T-helper 22 cell (primary cell): ENCODE data around the gene RASL10A.

ENCODE experiments used
- DNase-seq: peaks from one replicate; pipeline ENCODE4 v3.0.0-alpha.2; 2020; ENCODE audit warnings: low read depth

The RASL10A gene

GRCh38 chr22:29305836-29306174 is 9.7 kb downstream of the RASL10A start:
- no peak for DNase-seq

GRCh38 chr22:29302681-29303465 is 12.6 kb downstream of the RASL10A start:
- no peak for DNase-seq

DNA sequence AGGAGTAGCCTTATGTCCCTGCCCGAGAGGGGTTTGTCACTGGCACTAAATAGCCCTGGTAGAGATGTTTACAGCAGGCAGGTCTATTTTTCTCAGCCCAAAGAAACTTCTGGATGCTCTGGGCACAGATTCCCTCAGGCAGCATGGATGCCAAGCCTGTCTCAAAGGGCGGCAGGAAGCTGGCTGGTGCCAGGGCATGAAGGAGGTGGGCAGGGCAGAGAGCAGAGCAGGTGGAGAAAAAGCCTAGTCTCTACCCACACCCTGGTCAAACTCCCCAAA is 13.2 kb downstream of the RASL10A start:
- no peak for DNase-seq

DNA sequence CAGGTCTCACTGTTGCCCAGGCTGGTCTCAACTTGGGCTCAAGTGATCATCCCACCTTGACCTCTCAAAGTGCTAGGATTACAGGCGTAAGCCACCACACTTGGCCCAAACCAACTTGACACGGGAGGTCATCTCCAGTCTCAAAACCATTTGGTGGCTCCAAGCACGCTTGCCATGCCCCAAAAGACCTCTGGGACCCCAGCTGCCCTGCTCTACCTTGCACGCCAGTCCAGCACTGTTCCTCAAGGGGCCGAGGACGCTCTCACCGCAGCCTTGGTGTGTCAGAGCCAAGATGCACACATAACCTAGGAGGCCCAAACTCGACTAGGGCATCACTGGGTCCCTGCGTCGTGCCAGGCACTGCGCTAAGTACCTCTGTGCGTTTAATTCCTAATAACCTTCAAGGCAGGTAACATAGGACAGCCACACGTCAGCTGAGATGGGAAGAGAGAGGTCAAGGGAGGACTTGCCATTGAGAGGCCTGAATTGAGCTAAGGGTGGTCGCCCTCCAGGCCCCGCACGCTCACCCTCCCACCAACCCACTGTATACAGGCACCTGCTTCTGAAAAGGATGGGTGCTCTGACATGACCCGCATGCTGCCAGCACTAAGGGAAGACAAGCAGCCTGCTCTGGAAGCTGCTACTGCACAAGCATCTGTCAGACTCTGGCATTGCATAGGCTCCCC is 13.6 kb downstream of the RASL10A start:
- no peak for DNase-seq

- DNase-seq: no peak
These were observed 14.5 kb downstream of the RASL10A start for GRCh38 chr22:29300807-29301601.

- DNase-seq: no peak
These were observed 15.1 kb downstream of the RASL10A start for GRCh38 chr22:29300467-29300806.

DNA sequence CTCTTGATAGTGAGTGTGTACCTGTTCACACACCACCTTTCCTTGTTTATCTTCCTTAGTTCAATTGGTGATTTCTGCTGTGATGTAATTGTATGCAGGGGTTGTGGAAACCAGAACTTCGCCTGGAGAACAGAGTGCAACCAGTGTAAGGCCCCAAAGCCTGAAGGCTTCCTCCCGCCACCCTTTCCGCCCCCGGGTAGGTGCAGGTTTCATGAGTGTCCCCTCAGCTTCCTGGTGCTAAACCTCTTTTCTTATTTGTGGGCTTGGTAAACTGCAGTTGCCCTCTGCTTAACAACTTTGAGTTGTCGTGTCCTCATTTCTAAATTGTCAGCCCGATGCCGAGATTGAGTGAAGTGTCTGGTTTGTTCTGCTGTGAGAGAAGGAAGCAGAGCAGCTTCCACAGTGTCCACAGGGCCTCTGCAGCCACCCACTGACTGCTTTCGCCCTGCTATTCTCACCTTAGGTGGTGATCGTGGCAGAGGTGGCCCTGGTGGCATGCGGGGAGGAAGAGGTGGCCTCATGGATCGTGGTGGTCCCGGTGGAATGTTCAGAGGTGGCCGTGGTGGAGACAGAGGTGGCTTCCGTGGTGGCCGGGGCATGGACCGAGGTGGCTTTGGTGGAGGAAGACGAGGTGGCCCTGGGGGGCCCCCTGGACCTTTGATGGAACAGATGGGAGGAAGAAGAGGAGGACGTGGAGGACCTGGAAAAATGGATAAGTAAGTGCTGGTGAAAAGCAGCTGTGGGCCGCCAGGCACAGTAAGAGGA is 16.2 kb downstream of the RASL10A start:
- DNase-seq: no peak

- no peak for DNase-seq
These were observed 16.9 kb downstream of the RASL10A start for GRCh38 chr22:29298641-29299040.

- DNase-seq: no peak
These were observed 23.1 kb downstream of the RASL10A start for GRCh38 chr22:29292379-29292778.

DNA sequence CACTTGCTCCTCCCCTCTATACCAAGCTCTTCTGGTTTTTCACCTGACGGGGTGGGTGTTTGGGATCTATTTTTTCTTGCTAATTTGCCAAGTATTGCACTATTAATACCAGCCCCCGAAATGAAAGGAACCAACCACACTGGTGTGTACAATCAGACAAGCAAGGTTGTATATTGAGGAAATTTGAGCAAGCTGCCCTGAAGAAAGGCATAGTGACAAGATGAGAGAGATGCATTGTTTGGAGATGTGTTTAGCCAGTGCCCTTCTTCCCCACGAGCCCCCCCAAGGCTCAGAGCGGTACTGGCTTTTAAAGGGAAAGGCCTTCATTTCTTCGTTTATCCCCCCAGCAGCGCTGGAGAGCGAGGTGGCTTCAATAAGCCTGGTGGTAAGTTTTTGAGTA is 24.3 kb downstream of the RASL10A start:
- DNase-seq: no peak

DNA sequence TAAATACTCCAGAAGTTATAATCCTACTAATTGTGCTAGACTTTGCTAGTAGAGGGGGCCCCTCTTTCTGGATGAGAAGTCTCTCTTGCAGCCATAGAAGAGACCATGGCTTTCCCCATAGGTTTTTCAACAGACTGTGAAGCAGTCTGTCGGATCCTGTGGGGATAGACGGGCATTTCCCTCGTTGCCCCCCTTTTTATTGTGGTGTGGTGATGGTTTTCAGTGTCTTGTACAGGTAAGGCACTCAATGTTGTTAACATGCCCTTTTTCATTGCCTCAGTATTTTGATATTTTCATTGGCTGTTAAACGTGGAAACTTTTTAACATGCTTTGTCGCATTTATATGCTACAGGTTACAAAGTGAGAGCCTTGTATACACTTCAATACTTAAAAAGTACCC is 25.4 kb downstream of the RASL10A start:
- DNase-seq: no peak

DNA sequence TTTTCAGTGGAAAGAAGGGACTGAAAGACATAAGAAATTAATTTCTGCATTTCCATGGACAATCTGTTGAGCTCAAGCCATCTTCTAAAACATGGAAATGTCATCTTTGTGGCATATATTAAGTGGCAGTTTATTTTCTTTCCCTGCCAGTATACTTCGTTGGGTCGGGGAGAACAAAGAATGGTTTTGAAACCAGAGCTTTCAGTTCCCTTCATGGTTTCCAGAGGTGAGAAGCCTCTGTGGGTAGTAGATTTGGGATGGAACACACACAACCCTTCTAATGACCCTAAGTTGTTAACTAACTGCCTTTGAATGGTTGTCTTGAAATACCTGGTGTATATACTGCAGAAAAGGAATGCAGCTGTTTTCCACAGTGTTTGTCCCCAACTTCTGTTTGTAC is 26.7 kb downstream of the RASL10A start:
- DNase-seq: no peak

- DNase-seq: no peak
These were observed 31.3 kb downstream of the RASL10A start for GRCh38 chr22:29284196-29284595.

GRCh38 chr22:29277927-29278326 is 37.6 kb downstream of the RASL10A start:
- DNase-seq: no peak

GRCh38 chr22:29275819-29276565 is 39.5 kb downstream of the RASL10A start:
- DNase-seq: no peak

GRCh38 chr22:29275167-29275566 is 40.3 kb downstream of the RASL10A start:
- no peak for DNase-seq

- DNase-seq: no peak
These were observed 42.9 kb downstream of the RASL10A start for GRCh38 chr22:29272624-29273023.

DNA sequence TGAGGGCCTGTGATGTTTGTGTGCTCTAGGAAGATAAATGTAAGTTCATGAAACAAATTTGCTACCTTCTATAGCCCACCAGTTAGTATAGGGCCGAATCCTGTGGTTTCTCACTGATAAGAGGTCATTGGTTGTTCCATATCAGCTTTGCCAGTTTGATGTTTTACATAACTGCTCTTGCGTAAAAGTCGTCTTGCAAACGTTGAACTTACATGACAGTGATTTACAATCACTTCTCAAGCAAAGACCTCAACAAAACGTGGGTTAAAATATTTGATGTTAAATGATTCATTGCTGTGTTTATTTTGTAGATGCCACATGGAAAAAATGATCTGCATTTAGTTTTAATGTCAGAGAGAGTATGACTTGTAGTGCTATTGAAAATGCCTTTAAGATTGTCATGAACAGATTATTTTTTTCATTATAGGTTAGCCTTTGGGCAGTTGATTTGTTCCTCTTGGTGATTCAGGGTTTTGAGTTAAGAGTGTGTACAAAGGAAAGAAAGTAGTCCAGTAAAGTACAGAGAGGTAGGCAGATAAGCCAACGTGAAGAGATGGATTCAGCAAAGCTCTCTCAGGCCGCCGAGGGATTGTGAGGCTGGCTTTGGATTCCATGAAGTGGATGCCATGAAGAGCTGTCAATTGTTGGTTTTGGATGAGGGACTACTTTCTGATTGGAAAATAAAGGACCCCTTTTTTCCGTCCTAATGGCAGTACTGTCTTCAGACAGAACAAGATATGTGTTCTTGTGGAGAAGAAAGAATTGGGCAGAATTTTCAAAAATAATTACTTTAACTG is 44.8 kb downstream of the RASL10A start:
- no peak for DNase-seq

GRCh38 chr22:29269731-29270474 is 45.6 kb downstream of the RASL10A start:
- DNase-seq: no peak

DNA sequence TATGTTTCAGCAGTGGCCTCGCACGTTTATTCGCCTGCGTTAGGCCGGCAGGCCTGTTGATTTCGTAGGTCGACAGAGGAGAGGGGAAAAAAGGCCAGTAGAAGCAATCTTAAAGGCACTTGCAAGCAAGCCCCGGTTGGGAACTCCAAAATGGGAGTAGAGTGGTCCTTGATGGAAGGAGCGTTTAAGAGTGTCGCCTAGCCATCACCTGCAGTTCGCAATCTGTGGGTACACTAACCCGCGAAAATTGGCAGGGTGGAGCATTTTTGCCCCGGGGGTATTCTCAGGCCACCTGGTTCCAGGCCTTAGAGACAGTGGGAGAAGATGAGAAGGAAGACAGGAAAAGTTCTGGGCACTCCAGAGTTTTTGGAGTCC is 46.3 kb downstream of the RASL10A start:
- no peak for DNase-seq
